ENCODE measurements around the gene DNAH2. TPM values are rescaled to one million over a fixed set of nuclear protein-coding genes. Genes with fewer than 3 reads are reported as not detected.

Gene DNAH2
- total and polyA plus RNA-seq, 9 of the 15 experiments (the other 6 are each of a cell fraction or from before 2014, with no cell fraction given): 0.03 TPM; not detected in 8

DNA sequence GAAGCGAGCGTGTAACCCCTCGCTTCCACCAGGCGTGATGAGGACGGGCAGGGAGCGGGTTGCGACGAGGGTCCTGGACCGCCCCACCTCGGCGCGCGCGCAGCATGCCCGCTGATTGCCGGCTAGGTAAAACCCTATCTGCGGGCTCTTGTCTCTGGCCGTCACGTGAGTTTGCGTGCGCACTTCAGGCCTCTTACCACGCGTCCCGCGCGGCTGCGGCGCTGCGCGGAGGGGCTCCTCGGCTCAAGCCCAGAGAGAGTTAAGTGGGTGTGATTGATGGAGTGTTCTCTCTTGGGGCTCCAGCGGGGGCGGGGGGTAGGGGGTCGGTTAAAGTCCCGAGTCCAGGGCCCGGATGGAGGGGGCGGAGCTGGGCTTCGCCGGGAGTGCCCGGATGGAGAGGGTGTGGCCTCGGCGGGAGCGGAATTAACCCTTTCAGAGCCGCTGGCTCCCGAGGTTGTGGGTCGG is 124.4 kb downstream of the DNAH2 start (continued):
- 0 out of 2 replicates have a peak, but pooled peaks have one; percentile 13 for TF ChIP-seq TFAP4 (CRISPR knock-in tag; IDR thresholded peaks at IDR 0.05; ENCODE audit: borderline replicate concordance)
- no peak for TF ChIP-seq SMAD1 (IDR thresholded peaks at IDR 0.05; ENCODE audit: low read depth, low read length, partially characterized antibody)
- TF ChIP-seq, protein P1, sequence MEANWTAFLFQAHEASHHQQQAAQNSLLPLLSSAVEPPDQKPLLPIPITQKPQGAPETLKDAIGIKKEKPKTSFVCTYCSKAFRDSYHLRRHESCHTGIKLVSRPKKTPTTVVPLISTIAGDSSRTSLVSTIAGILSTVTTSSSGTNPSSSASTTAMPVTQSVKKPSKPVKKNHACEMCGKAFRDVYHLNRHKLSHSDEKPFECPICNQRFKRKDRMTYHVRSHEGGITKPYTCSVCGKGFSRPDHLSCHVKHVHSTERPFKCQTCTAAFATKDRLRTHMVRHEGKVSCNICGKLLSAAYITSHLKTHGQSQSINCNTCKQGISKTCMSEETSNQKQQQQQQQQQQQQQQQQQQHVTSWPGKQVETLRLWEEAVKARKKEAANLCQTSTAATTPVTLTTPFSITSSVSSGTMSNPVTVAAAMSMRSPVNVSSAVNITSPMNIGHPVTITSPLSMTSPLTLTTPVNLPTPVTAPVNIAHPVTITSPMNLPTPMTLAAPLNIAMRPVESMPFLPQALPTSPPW (CRISPR knock-in tag; IDR thresholded peaks at IDR 0.05): peak; percentile 76
- peak in 1 of 2 experiments; percentile 78; a peak in 1 of 4 replicates for TF ChIP-seq KDM1A (IDR thresholded peaks at IDR 0.05)
- peak; percentile 88 for TF ChIP-seq ZNF444 (CRISPR knock-in tag; IDR thresholded peaks at IDR 0.05)
- TF ChIP-seq MED1 (CRISPR knock-in tag; IDR thresholded peaks at IDR 0.05; ENCODE audit: borderline replicate concordance): no peak
- peak; percentile 94 for TF ChIP-seq BHLHE40 (IDR thresholded peaks at IDR 0.05; ENCODE audit: low read length)
- no peak for TF ChIP-seq ZNF174 (CRISPR knock-in tag; IDR thresholded peaks at IDR 0.05)
- TF ChIP-seq PCBP2 (IDR thresholded peaks at IDR 0.05; ENCODE audit: low read depth, low read length, poor library complexity, severe bottlenecking): no peak
- peak; percentile 61; the same call in 1 of the 2 replicates for TF ChIP-seq EP400 (IDR thresholded peaks at IDR 0.05)
- TF ChIP-seq ATF7 (IDR thresholded peaks at IDR 0.05): peak; percentile 51; the same call in 1 of the 2 replicates
- peak; percentile 77 for TF ChIP-seq USF1 (CRISPR knock-in tag; IDR thresholded peaks at IDR 0.05)
- no peak for TF ChIP-seq SP2 (IDR thresholded peaks at IDR 0.05; ENCODE audit: extremely low read depth, low read depth, low read length, poor library complexity, severe bottlenecking)
- no peak for TF ChIP-seq XRCC5 (IDR thresholded peaks at IDR 0.05; ENCODE audit: low read depth, low read length)
- peak; percentile 4 for TF ChIP-seq HDAC3 (IDR thresholded peaks at IDR 0.05; ENCODE audit: borderline replicate concordance, partially characterized antibody)
- peak; percentile 61 for TF ChIP-seq RB1 (IDR thresholded peaks at IDR 0.05; ENCODE audit: low read depth)
- TF ChIP-seq, protein P2, sequence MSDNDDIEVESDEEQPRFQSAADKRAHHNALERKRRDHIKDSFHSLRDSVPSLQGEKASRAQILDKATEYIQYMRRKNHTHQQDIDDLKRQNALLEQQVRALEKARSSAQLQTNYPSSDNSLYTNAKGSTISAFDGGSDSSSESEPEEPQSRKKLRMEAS (CRISPR knock-in tag; IDR thresholded peaks at IDR 0.05): no peak
- peak; percentile 50; the same call in 1 of the 2 replicates for TF ChIP-seq PHF8 (IDR thresholded peaks at IDR 0.05; ENCODE audit: borderline replicate concordance, low read length)
- TF ChIP-seq SRSF3 (IDR thresholded peaks at IDR 0.05; ENCODE audit: insufficient read depth, low read length): no peak
- TF ChIP-seq JUND (IDR thresholded peaks at IDR 0.05; ENCODE audit: borderline replicate concordance, low read depth, low read length): no peak
- 0 out of 3 replicates have a peak, but pooled peaks have one; percentile 4 for TF ChIP-seq JUND (tag; IDR thresholded peaks at IDR 0.05; ENCODE audit: borderline replicate concordance, low read depth, low read length)
- TF ChIP-seq, protein P3, sequence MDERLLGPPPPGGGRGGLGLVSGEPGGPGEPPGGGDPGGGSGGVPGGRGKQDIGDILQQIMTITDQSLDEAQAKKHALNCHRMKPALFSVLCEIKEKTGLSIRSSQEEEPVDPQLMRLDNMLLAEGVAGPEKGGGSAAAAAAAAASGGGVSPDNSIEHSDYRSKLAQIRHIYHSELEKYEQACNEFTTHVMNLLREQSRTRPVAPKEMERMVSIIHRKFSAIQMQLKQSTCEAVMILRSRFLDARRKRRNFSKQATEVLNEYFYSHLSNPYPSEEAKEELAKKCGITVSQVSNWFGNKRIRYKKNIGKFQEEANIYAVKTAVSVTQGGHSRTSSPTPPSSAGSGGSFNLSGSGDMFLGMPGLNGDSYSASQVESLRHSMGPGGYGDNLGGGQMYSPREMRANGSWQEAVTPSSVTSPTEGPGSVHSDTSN (CRISPR knock-in tag; IDR thresholded peaks at IDR 0.05; ENCODE audit: low read depth): no peak
- TF ChIP-seq, protein P3 (tag; conservative IDR thresholded peaks at IDR 0.05; ENCODE audit: low read depth): no peak; the same call in 1 of the 2 replicates

All from K562 (cell line).